HepG2 (cell line): ENCODE results near the gene UBFD1. TPM values are rescaled to one million over a fixed set of nuclear protein-coding genes. Genes with fewer than 3 reads are reported as not detected.
A peak's percentile ranks its signal among the peaks of the same experiment; 100 is the strongest.

Experiments used
- CEBPB ChIP-seq: IDR thresholded peaks from 2 replicates; pipeline ENCODE4 v1.6.1; 2011; ENCODE audit warnings: low read depth, low read length, improper control_type of control experiment, borderline replicate concordance
- DMAP1 ChIP-seq: IDR thresholded peaks from 2 replicates; pipeline ENCODE4 v1.6.1; 2016
- FOSL1 ChIP-seq: sonication (generic); formaldehyde crosslinking; IDR thresholded peaks from 2 replicates; pipeline ENCODE4 v1.9.0; 2021; ENCODE audit warnings: missing genetic modification reagents, borderline replicate concordance
- GTF3A ChIP-seq: sonication (generic); formaldehyde crosslinking; conservative IDR thresholded peaks from 2 replicates; pipeline ENCODE4 v1.4.0; 2020; ENCODE audit warnings: mild to moderate bottlenecking, missing genetic modification reagents
- KLF6 ChIP-seq: IDR thresholded peaks from 2 replicates; pipeline ENCODE4 v1.8.0; 2016; ENCODE audit warnings: missing biosample characterization, missing genetic modification reagents
- MZF1 ChIP-seq: sonication (generic); formaldehyde crosslinking; IDR thresholded peaks from 2 replicates; pipeline ENCODE4 v1.8.1; 2023; ENCODE audit warnings: mild to moderate bottlenecking, missing genetic modification reagents, borderline replicate concordance
- NONO ChIP-seq, 2 experiments: fragments of 450-650 bp in 1 of 2; sonication (generic) in 1 of 2; formaldehyde crosslinking in 1 of 2; IDR thresholded peaks in 1 of 2; conservative IDR thresholded peaks in 1 of 2; 2 replicates each; pipeline versions ENCODE4 v1.6.1 to v1.8.0; 2017 to 2022; ENCODE audit warnings: mild to moderate bottlenecking in 1 of 2, missing genetic modification reagents in 1 of 2, moderate library complexity in 1 of 2
- SOX13 ChIP-seq, 3 experiments: fragments of 450-650 bp in 1 of 3; sonication (generic) in 1 of 3; formaldehyde crosslinking in 1 of 3; IDR thresholded peaks in 2 of 3; conservative IDR thresholded peaks in 1 of 3; 2 replicates each; pipeline versions ENCODE4 v1.5.0 to v1.6.1; 2016 to 2020; ENCODE audit warnings: antibody characterized with exemption in 1 of 3, mild to moderate bottlenecking in 1 of 3, missing compliant biosample characterization in 1 of 3, missing genetic modification reagents in 1 of 3, moderate library complexity in 1 of 3
- STAT6 ChIP-seq: sonication (generic); formaldehyde crosslinking; IDR thresholded peaks from 2 replicates; pipeline ENCODE4 v1.4.0; 2020; ENCODE audit warnings: missing genetic modification reagents, mild to moderate bottlenecking, borderline replicate concordance
- TCF7L2 ChIP-seq: IDR thresholded peaks from 2 replicates; pipeline ENCODE4 v1.6.1; 2011; ENCODE audit warnings: mild to moderate bottlenecking, low read depth, low read length, moderate library complexity
- ZNF354B ChIP-seq: sonication (generic); formaldehyde crosslinking; IDR thresholded peaks from 2 replicates; pipeline ENCODE4 v1.8.0; 2022; ENCODE audit warnings: mild to moderate bottlenecking, missing genetic modification reagents
- ZNF670 ChIP-seq: sonication (generic); formaldehyde crosslinking; IDR thresholded peaks from 2 replicates; pipeline ENCODE4 v1.8.0; 2022; ENCODE audit warnings: mild to moderate bottlenecking, missing genetic modification reagents, borderline replicate concordance
- ZNF691 ChIP-seq: sonication (generic); formaldehyde crosslinking; IDR thresholded peaks from 2 replicates; pipeline ENCODE4 v1.4.0; 2020; ENCODE audit warnings: missing genetic modification reagents, low read depth, mild to moderate bottlenecking, borderline replicate concordance
- ZNF703 ChIP-seq: sonication (generic); formaldehyde crosslinking; IDR thresholded peaks from 2 replicates; pipeline ENCODE4 v1.5.1; 2020; ENCODE audit warnings: missing genetic modification reagents, mild to moderate bottlenecking, moderate library complexity, borderline replicate concordance
- polyA plus RNA-seq, 8 experiments: library from polyadenylated mRNA; depleted of rRNA in 3 of 8; stranded (reverse) in 7 of 8; unstranded in 1 of 8; fragments of >200 nt; fragmentation: Illumina TruSeq in 4 of 8; extraction: Trizol in 4 of 8; gene quantifications; 2 replicates each; pipeline versions ENCODE4 v1.2.1 to v1.2.3, GENCODE V29; 2011 to 2016; ENCODE audit warnings: low read depth in 4 of 8, missing spikeins in 1 of 8, mixed read lengths in 1 of 8; ENCODE audit not compliant: insufficient read depth in 1 of 8
- total RNA-seq, 5 experiments: library from RNA; depleted of rRNA; stranded (reverse); fragments of >200 nt; fragmentation: Illumina TruSeq; extraction: Trizol; gene quantifications; 2 replicates each; pipeline ENCODE4 v1.2.3, GENCODE V29; 2016; ENCODE audit warnings: low read depth in 1 of 5
- TF ChIP-seq, protein P1 (sequence below): sonication (generic); formaldehyde crosslinking; IDR thresholded peaks from 2 replicates; pipeline ENCODE4 v1.5.1; 2020; ENCODE audit warnings: mild to moderate bottlenecking, missing genetic modification reagents, moderate library complexity
- TF ChIP-seq, protein P2 (sequence below): sonication (generic); formaldehyde crosslinking; IDR thresholded peaks from 2 replicates; pipeline ENCODE4 v1.8.0; 2022; ENCODE audit warnings: low read depth, missing genetic modification reagents

Gene UBFD1
- total and polyA plus RNA-seq, 2 of the 13 experiments (the other 11 are each of a cell fraction or from before 2014, with no cell fraction given): 100 to 111 TPM

DNA sequence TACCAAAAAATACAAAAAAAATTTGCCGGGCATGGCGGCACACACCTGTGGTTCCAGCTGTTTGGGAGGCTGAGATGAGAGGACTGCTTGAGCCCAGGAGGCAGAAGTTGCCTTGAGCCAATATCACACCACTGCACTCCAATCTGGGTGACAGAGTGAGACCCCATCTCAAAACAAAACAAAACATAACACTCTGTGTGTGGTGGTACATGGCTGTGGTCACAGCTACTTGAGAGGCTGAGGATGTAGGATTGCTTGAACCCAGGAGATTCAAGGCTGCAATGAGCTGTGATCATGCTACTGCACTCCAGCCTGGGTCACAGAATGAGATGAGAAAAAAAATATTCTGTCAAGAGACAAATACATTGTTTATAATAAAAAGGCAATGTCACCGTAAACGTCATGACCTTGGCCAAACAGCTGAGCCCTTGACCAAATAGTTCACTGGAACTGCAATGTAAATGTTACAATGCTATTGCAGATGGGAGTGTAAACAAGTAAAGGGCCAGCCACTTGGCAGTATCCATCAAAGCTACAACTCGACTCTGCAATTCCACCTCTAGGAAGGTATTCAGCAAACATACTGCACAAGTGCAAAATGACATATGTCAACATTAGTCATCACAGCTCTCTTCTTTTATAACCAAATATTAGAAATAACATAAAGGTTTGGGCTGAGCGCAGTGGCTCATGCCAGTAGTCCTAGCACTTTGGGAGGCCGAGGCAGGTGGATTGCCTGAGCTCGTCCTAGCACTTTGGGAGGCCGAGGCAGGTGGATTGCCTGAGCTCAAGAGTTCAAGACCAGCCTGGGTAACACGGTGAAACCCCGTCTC, 17.3 kb upstream of the UBFD1 start (continued):
- no peak for TF ChIP-seq MZF1 (CRISPR knock-in tag)
- peak; percentile 99 for TF ChIP-seq STAT6
- TF ChIP-seq NONO (IDR thresholded peaks at IDR 0.05): no peak
- peak; percentile 88 for TF ChIP-seq NONO (CRISPR knock-in tag; conservative IDR thresholded peaks at IDR 0.05)
- peak; percentile 85 for TF ChIP-seq SOX13 (IDR thresholded peaks at IDR 0.05)
- TF ChIP-seq SOX13 (CRISPR knock-in tag; conservative IDR thresholded peaks at IDR 0.05 in 1 of 2, IDR thresholded peaks at IDR 0.05 in 1 of 2): peak in 1 of 2 experiments; percentile 99; a peak in 2 of 4 replicates
- TF ChIP-seq, protein P1, sequence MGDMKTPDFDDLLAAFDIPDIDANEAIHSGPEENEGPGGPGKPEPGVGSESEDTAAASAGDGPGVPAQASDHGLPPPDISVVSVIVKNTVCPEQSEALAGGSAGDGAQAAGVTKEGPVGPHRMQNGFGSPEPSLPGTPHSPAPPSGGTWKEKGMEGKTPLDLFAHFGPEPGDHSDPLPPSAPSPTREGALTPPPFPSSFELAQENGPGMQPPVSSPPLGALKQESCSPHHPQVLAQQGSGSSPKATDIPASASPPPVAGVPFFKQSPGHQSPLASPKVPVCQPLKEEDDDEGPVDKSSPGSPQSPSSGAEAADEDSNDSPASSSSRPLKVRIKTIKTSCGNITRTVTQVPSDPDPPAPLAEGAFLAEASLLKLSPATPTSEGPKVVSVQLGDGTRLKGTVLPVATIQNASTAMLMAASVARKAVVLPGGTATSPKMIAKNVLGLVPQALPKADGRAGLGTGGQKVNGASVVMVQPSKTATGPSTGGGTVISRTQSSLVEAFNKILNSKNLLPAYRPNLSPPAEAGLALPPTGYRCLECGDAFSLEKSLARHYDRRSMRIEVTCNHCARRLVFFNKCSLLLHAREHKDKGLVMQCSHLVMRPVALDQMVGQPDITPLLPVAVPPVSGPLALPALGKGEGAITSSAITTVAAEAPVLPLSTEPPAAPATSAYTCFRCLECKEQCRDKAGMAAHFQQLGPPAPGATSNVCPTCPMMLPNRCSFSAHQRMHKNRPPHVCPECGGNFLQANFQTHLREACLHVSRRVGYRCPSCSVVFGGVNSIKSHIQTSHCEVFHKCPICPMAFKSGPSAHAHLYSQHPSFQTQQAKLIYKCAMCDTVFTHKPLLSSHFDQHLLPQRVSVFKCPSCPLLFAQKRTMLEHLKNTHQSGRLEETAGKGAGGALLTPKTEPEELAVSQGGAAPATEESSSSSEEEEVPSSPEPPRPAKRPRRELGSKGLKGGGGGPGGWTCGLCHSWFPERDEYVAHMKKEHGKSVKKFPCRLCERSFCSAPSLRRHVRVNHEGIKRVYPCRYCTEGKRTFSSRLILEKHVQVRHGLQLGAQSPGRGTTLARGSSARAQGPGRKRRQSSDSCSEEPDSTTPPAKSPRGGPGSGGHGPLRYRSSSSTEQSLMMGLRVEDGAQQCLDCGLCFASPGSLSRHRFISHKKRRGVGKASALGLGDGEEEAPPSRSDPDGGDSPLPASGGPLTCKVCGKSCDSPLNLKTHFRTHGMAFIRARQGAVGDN (CRISPR knock-in tag): peak; percentile 73
- no peak for TF ChIP-seq TCF7L2
- TF ChIP-seq KLF6 (CRISPR knock-in tag): peak; percentile 81
- TF ChIP-seq GTF3A (CRISPR knock-in tag): no peak
- no peak for TF ChIP-seq ZNF354B
- 0 out of 2 replicates have a peak, but pooled peaks have one; percentile 43 for TF ChIP-seq ZNF703 (CRISPR knock-in tag)
- TF ChIP-seq DMAP1 (CRISPR knock-in tag): 0 out of 2 replicates have a peak, but pooled peaks have one; percentile 66
- TF ChIP-seq, protein P2, sequence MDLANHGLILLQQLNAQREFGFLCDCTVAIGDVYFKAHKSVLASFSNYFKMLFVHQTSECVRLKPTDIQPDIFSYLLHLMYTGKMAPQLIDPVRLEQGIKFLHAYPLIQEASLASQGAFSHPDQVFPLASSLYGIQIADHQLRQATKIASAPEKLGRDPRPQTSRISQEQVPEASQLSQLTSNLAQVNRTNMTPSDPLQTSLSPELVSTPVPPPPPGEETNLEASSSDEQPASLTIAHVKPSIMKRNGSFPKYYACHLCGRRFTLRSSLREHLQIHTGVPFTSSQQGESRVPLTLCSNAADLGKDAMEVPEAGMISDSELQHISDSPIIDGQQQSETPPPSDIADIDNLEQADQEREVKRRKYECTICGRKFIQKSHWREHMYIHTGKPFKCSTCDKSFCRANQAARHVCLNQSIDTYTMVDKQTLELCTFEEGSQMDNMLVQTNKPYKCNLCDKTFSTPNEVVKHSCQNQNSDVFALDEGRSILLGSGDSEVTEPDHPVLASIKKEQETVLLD (CRISPR knock-in tag): peak; percentile 46; the same call in 1 of the 2 replicates
- TF ChIP-seq FOSL1 (CRISPR knock-in tag): peak; percentile 71; the same call in 1 of the 2 replicates
- peak; percentile 92; the same call in 1 of the 2 replicates for TF ChIP-seq ZNF670
- TF ChIP-seq ZNF691 (CRISPR knock-in tag): peak; percentile 69; the same call in 1 of the 2 replicates
- peak; percentile 94 for TF ChIP-seq CEBPB
